Activated naive CD8-positive, alpha-beta T cell treated with anti-CD3 and anti-CD28 coated beads, Interleukin-2, amount 50 U/mL, for 16 hours (primary cell): ENCODE data around the gene SIGLECL1.

Experiments
- DNase-seq: peaks from one replicate; pipeline ENCODE4 v3.0.0-alpha.2; 2020; ENCODE audit warnings: low read depth, low spot score

The SIGLECL1 gene

GRCh38 chr19:51252306-51253079, 1.6 kb downstream of the SIGLECL1 start:
- DNase-seq = no peak

GRCh38 chr19:51253088-51253806, 2.4 kb downstream of the SIGLECL1 start:
- DNase-seq = no peak

DNA sequence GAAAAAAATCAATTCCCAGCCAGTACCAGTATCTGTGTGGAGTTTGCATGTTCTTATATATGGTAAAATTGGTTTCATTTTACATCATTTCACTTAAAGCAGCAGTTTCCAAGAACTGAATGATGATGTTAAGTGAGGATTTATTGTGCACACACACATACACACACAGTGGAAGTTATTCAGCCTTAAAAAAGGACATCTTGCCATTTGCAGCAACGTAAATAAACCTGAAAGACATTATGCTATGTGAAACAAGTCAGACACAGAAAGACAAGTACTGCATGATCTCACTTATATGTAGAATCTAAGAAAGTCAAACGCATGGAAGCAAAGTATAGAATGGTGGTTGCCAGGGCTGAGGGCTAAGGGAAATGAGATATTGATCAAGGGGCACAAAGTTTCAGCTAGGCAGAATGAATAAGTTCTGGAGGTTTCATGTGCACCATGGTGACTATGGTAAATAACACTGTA, 5.3 kb downstream of the SIGLECL1 start:
- no peak for DNase-seq

DNA sequence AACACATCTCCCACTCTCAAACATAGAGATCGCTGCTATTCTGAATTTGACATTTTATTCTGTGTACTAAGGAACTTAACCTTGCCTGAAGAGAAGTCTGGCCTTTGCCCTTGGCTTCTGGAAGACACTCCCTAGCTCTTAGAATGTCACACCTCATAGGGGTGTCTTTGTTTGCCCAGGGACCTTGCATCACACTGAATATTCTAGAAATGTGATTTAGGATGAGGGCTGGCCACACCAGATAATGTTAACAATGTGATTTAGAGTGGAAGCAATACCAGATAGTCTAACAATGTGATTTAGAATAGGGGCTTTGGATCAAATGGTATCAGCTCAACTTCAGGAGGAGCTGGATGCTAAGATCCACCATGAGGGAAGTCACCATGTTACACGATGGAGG, 6.6 kb downstream of the SIGLECL1 start:
- no peak for DNase-seq

- DNase-seq = no peak
These were observed 7.6 kb downstream of the SIGLECL1 start for GRCh38 chr19:51258165-51259160.

GRCh38 chr19:51259348-51260245, 8.7 kb downstream of the SIGLECL1 start:
- no peak for DNase-seq

- no peak for DNase-seq
These were observed 12.9 kb downstream of the SIGLECL1 start for GRCh38 chr19:51263808-51264207.

GRCh38 chr19:51271067-51271466, 20.2 kb downstream of the SIGLECL1 start:
- no peak for DNase-seq

DNA sequence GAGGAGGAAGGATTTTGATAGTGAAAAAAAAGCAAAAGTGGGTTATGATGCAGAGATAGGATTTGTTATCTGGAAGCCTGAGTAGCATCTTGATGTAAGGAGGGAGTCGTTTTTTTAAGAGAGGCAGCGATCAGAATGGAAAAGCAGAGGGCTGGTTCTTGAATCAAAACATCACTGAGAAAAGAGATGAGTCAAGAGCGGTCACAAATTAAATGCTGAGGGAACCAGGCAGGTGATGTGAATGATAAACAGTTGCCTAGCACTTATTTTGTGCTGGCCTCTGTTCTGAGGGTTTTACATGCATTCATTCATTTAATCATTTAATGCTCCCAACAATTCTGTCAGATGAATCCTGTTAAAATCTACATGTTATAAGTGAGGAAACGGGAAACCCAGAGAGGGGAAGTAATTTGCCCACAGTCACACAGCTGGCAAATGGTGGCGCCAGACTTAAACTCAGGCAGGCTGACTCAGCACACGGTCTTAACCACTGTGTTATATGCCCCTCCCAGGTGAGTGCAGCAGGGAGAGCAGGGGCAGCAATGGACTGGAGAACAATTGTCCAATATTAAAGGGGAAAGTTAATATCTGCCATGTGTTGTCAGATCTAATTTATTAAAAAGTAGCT, 21.4 kb downstream of the SIGLECL1 start:
- no peak for DNase-seq

DNA sequence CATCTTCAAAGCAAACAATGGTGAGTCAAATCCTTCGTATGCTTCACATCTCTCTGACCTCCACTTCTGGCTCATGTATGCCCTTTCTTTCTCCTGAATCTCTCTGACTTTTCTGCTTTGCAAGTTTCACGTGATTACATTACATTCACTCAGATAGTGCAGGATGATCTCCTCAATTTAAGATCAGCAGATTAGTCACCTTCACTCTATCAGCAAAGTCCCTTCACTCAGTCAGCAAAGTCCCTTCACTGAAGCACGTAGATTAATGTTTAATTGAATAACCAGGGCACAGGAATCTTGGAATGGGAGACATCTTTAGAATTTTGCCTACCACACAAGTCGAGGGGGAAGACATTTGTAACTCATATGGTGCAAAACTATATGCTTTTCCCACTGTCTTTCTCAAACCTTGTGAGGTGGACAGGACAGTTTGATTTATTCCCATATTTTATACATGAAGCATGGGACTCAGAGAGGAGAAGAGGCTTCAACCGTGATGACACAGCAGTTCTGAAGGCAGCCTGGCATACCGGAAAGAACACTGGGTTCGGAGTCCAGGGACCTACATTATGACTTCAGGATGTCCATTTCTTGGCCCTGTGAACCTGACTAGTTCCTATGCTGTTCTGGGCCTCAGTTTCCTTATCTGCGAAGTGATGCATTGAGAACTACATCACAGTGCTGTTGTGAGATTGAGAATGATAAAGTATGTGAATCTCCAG, 23.3 kb downstream of the SIGLECL1 start:
- DNase-seq = no peak

GRCh38 chr19:51277112-51277511, 26.2 kb downstream of the SIGLECL1 start:
- no peak for DNase-seq

DNA sequence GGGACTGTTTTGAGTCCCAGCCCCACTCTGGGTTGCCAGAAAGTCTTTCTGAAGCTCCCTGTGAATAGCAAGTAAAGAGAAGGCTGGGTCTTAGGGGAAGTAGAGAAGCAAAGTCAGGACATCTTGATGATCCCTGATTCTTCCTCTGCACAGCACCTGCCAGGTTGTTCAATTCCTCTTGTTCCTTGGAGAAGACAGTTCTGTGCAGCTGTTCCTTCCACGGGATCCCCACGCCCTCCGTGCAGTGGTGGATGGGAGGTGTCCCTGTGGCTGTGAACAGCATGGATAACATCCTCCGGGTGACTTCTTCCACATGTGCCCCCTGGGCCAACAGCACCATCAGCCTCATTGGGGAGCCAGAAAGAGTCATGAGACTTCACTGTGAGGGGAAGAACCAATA, 31.5 kb downstream of the SIGLECL1 start:
- no peak for DNase-seq

DNA sequence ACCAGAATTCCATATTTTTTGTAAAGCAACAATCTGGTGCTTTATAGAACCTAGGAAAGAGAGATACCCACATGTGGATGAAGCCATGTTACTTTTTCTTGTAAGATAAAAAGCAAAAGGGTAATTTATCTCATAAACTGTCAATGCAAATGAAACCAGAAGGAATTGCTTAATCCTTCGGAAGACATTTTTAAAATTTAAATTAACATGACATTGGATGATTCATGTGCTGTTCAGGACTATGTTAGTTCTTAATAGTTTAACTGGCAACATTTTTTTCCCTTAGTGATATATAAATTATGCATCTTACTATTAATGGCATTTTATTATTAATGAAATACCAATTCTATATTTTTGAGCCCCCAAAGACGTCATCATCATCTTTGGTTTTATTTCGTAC, 34.8 kb downstream of the SIGLECL1 start:
- DNase-seq = no peak

DNA sequence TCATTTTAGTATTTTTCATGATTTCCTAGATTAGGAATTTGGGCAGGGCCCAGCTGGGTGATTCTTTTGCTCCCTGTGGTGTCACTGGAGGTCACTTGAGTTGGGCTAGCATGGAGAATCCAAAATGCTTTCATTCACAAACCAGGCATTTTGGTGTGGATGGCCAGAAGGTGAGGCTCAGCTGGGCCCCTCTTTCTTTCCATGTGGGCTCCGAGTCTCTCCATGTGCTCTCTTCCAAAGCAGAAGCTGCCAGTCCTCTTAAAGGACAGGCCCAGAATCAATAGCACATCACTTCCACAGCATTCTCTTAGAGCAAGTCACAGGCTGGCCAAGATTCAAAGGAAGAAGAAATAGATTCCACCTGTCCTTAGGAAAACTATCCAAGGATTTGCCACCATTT, 38.8 kb downstream of the SIGLECL1 start:
- no peak for DNase-seq

DNA sequence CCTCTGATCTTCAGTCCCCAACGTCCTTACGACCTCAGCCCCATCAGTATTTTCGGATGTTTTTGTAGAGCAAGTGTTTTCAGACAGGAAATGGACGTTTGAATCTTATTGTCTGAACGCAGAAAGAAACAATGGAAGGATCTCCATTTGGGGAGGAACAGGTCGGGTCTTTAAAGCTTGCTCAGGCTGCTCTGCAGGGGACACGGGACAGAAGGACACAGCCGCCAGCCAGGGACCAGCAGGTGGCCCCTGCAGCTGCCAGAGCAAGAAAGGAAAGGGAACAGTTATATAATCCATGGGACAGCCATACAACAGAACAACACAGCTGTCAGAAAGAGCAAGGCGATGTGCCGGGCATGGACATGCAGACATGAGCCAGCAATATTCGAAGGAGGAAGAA, 42.1 kb downstream of the SIGLECL1 start:
- no peak for DNase-seq

GRCh38 chr19:51293571-51294210, 42.8 kb downstream of the SIGLECL1 start:
- DNase-seq = no peak

DNA sequence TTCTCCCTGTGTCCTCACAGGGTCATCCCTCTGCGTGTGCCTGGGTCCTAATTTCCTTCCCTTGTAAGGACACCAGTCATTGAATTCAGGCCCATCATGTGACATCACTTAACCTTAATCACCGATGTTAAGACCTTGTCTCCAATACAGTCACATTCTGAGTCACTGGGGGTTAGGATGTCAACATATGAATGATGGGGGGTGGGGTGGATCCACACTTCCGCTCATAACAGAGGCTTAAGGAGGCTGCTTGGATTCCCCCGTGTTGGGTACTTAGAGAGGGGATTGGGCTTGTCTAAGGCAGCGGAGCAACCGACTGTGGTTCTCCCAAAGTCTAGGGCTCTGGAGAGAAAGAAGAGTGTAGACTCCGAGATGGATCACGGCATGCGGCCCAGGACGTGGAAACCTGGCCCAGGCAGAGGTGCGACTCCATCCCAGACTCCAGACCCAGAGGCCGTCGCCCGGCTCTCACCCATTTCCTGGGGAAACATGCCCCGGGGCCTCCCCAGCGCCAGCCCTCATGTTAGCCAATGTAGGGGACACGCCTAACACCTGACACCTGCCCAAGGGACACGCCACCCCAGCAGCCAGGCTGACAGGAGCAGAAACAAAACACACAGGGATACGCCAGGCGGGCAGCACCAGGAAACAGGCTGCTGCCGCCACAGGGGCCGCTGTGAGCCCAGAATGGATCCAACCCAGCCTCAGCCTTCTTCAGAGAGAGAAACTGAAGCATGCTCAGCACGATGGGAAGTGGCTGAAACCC, 43.5 kb downstream of the SIGLECL1 start:
- no peak for DNase-seq

GRCh38 chr19:51294977-51295375, 44.1 kb downstream of the SIGLECL1 start:
- DNase-seq = no peak
